ENCODE measurements around the gene HECTD1.
"Not testable (repeated sequence)": the region's sequence is repeated elsewhere in the genome, so short reads cannot be mapped to it uniquely, and the experiment has no call there.

HECTD1 gene

GRCh38 chr14:31203899-31204592 is 3.5 kb downstream of the HECTD1 start:
- DNase-seq; in situ Hi-C loops (cut with HindIII; ENCODE audit: low pct_ligation_motif_present, low pct_unique_long_range_greater_than_20kb, low sequenced_read_pairs): not testable (repeated sequence)

GRCh38 chr14:31203414-31203742 is 4.2 kb downstream of the HECTD1 start:
- in situ Hi-C loops (cut with HindIII; ENCODE audit: low pct_ligation_motif_present, low pct_unique_long_range_greater_than_20kb, low sequenced_read_pairs), result no loop called here

GRCh38 chr14:31201111-31201510 is 6.5 kb downstream of the HECTD1 start:
- no peak for DNase-seq
- in situ Hi-C loops (cut with HindIII; ENCODE audit: low pct_ligation_motif_present, low pct_unique_long_range_greater_than_20kb, low sequenced_read_pairs), result no loop called here

More at GRCh38 chr14:31203414-31203742, 4.2 kb downstream of the HECTD1 start:
- DNase-seq, result no peak

GRCh38 chr14:31200702-31200990 is 6.9 kb downstream of the HECTD1 start:
- DNase-seq, result no peak
- in situ Hi-C loops (cut with HindIII; ENCODE audit: low pct_ligation_motif_present, low pct_unique_long_range_greater_than_20kb, low sequenced_read_pairs), result no loop called here

GRCh38 chr14:31197671-31198070 is 9.9 kb downstream of the HECTD1 start:
- DNase-seq, result no peak
- in situ Hi-C loops (cut with HindIII; ENCODE audit: low pct_ligation_motif_present, low pct_unique_long_range_greater_than_20kb, low sequenced_read_pairs), result no loop called here

- DNase-seq, result no peak
- in situ Hi-C loops (cut with HindIII; ENCODE audit: low pct_ligation_motif_present, low pct_unique_long_range_greater_than_20kb, low sequenced_read_pairs), result no loop called here
These were observed 10.6 kb downstream of the HECTD1 start for GRCh38 chr14:31196839-31197492.

- DNase-seq, result no peak
- in situ Hi-C loops (cut with HindIII; ENCODE audit: low pct_ligation_motif_present, low pct_unique_long_range_greater_than_20kb, low sequenced_read_pairs), result no loop called here
These were observed 12.9 kb downstream of the HECTD1 start for GRCh38 chr14:31194661-31195060.

GRCh38 chr14:31194095-31194494 is 13.5 kb downstream of the HECTD1 start:
- no peak for DNase-seq
- in situ Hi-C loops (cut with HindIII; ENCODE audit: low pct_ligation_motif_present, low pct_unique_long_range_greater_than_20kb, low sequenced_read_pairs), result no loop called here

GRCh38 chr14:31192544-31192943 is 15.0 kb downstream of the HECTD1 start:
- in situ Hi-C loops (cut with HindIII; ENCODE audit: low pct_ligation_motif_present, low pct_unique_long_range_greater_than_20kb, low sequenced_read_pairs); DNase-seq: not testable (repeated sequence)

GRCh38 chr14:31190717-31191263 is 16.8 kb downstream of the HECTD1 start:
- in situ Hi-C loops (cut with HindIII; ENCODE audit: low pct_ligation_motif_present, low pct_unique_long_range_greater_than_20kb, low sequenced_read_pairs), result no loop called here
- DNase-seq, result no peak

GRCh38 chr14:31190219-31190603 is 17.4 kb downstream of the HECTD1 start:
- in situ Hi-C loops (cut with HindIII; ENCODE audit: low pct_ligation_motif_present, low pct_unique_long_range_greater_than_20kb, low sequenced_read_pairs), result no loop called here
- no peak for DNase-seq

GRCh38 chr14:31189346-31190218 is 18.0 kb downstream of the HECTD1 start:
- in situ Hi-C loops (cut with HindIII; ENCODE audit: low pct_ligation_motif_present, low pct_unique_long_range_greater_than_20kb, low sequenced_read_pairs), result no loop called here
- no peak for DNase-seq

- DNase-seq, result no peak
- in situ Hi-C loops (cut with HindIII; ENCODE audit: low pct_ligation_motif_present, low pct_unique_long_range_greater_than_20kb, low sequenced_read_pairs), result no loop called here
These were observed 18.8 kb downstream of the HECTD1 start for GRCh38 chr14:31188744-31189143.

GRCh38 chr14:31182016-31182415 is 25.6 kb downstream of the HECTD1 start:
- in situ Hi-C loops (cut with HindIII; ENCODE audit: low pct_ligation_motif_present, low pct_unique_long_range_greater_than_20kb, low sequenced_read_pairs); DNase-seq: not testable (repeated sequence)

- DNase-seq, result no peak
- in situ Hi-C loops (cut with HindIII; ENCODE audit: low pct_ligation_motif_present, low pct_unique_long_range_greater_than_20kb, low sequenced_read_pairs), result no loop called here
These were observed 26.3 kb downstream of the HECTD1 start for GRCh38 chr14:31181271-31181670.

GRCh38 chr14:31180299-31181051 is 27.1 kb downstream of the HECTD1 start:
- in situ Hi-C loops (cut with HindIII; ENCODE audit: low pct_ligation_motif_present, low pct_unique_long_range_greater_than_20kb, low sequenced_read_pairs), result no loop called here
- DNase-seq, result no peak

GRCh38 chr14:31174433-31174832 is 33.2 kb downstream of the HECTD1 start:
- DNase-seq, result no peak
- in situ Hi-C loops (cut with HindIII; ENCODE audit: low pct_ligation_motif_present, low pct_unique_long_range_greater_than_20kb, low sequenced_read_pairs), result no loop called here

- in situ Hi-C loops (cut with HindIII; ENCODE audit: low pct_ligation_motif_present, low pct_unique_long_range_greater_than_20kb, low sequenced_read_pairs), result no loop called here
- DNase-seq, result no peak
These were observed 34.3 kb downstream of the HECTD1 start for GRCh38 chr14:31173120-31173837.
